Suppressor macrophage (primary cell): ENCODE results near the gene ADRM1.

Experiments
- DNase-seq, 4 experiments: peaks; one replicate each; pipeline ENCODE4 v3.0.0-alpha.2; 2020 to 2022

Gene ADRM1

GRCh38 chr20:62339647-62340062 lies 36.9 kb downstream of the ADRM1 start:
- DNase-seq, result peak; percentile 20 to 65 (median 55)

- no peak for DNase-seq
These were observed 40.1 kb downstream of the ADRM1 start for GRCh38 chr20:62342910-62343309.

- DNase-seq, result no peak
These were observed 41.3 kb downstream of the ADRM1 start for GRCh38 chr20:62344092-62344491.

- DNase-seq, result no peak
These were observed 42.0 kb downstream of the ADRM1 start for GRCh38 chr20:62344782-62345181.

GRCh38 chr20:62345681-62346370 lies 43.0 kb downstream of the ADRM1 start:
- no peak for DNase-seq

- no peak for DNase-seq
These were observed 43.8 kb downstream of the ADRM1 start for GRCh38 chr20:62346398-62347150.

GRCh38 chr20:62347151-62347404 lies 44.3 kb downstream of the ADRM1 start:
- no peak for DNase-seq

GRCh38 chr20:62347445-62347844 lies 44.6 kb downstream of the ADRM1 start:
- DNase-seq, result no peak

GRCh38 chr20:62348604-62349003 lies 45.8 kb downstream of the ADRM1 start:
- DNase-seq, result no peak

GRCh38 chr20:62349556-62350097 lies 46.8 kb downstream of the ADRM1 start:
- no peak for DNase-seq

- DNase-seq, result no peak
These were observed 47.4 kb downstream of the ADRM1 start for GRCh38 chr20:62350098-62350628.

- DNase-seq, result no peak
These were observed 48.0 kb downstream of the ADRM1 start for GRCh38 chr20:62350629-62351422.

- no peak for DNase-seq
These were observed 48.9 kb downstream of the ADRM1 start for GRCh38 chr20:62351469-62352401.

- DNase-seq, result no peak
These were observed 49.8 kb downstream of the ADRM1 start for GRCh38 chr20:62352402-62353288.

- no peak for DNase-seq
These were observed 50.7 kb downstream of the ADRM1 start for GRCh38 chr20:62353289-62354030.

GRCh38 chr20:62354031-62354808 lies 51.4 kb downstream of the ADRM1 start:
- no peak for DNase-seq

- no peak for DNase-seq
These were observed 52.1 kb downstream of the ADRM1 start for GRCh38 chr20:62354811-62355341.

- no peak for DNase-seq
These were observed 52.7 kb downstream of the ADRM1 start for GRCh38 chr20:62355516-62355877.
